COLO829 (cell line): ENCODE measurements around the gene GRIFIN.
A peak's percentile ranks its signal among the peaks of the same experiment; 100 is the strongest.

Source experiments
- DNase-seq: peaks from one replicate; pipeline ENCODE4 v3.0.0; 2012; ENCODE audit warnings: low spot score

The GRIFIN gene

DNA sequence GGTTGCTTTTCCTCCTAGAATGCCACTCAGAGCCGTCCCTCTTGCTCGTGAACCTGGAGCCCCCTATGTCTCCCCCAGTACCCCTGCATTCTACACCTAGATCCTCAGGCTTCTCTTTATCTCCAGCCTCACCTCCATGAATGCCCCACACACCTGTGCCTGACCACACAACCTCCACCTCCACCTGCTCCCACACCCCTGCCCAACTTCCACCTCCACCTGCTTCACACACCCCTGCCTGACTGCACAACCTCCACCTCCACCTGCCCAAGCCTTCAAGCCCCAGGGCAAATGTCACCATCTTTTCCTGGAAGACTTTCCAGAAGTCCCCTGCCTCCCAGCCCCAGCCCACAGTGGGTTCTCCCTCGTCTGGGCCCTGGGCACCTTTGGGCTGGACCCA, 36.5 kb upstream of the GRIFIN start:
- DNase-seq, result no peak

DNA sequence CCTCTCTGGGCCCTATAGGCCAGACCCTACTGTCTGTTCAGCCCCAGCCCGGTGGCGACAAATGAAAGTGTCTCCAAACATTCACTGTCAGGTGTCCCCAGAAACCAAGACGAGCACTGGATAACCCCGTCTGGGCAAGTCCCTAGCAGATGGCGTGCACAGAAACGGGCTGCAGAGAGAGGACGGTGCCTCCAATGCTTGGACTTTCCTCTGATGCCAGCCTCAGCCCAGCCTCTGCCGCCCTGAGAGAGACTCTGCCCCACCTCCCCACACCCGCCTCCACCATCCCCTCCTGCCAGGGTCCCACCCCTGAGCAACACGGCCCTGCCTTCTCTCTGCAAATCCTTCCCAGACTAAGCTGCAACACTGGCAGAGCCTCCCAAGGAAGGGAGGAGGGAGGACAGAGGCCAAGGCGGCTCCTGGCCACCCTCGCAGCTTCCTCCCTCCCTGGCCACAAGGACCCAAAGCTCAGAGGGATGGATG, 36.0 kb upstream of the GRIFIN start:
- no peak for DNase-seq

DNA sequence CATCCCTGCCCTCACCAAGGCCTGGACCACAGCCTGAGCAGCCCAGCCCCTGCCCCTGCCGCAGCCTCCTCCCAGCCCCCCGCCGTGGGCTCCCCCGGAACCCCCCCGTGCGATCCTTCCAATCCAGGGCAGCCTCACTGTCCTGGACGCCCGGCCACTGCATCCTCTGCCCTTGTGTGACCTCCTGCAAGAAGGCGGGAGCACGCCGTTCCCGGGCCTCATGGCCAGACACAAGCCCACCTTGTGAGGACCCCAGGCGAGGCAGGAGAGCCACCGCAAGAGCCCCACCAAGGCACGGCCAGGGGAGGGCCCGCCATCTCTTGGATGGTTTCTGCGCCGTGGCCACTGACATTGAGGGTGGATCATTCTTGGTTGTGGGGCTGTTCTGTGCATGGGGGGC, 35.6 kb upstream of the GRIFIN start:
- DNase-seq, result no peak

DNA sequence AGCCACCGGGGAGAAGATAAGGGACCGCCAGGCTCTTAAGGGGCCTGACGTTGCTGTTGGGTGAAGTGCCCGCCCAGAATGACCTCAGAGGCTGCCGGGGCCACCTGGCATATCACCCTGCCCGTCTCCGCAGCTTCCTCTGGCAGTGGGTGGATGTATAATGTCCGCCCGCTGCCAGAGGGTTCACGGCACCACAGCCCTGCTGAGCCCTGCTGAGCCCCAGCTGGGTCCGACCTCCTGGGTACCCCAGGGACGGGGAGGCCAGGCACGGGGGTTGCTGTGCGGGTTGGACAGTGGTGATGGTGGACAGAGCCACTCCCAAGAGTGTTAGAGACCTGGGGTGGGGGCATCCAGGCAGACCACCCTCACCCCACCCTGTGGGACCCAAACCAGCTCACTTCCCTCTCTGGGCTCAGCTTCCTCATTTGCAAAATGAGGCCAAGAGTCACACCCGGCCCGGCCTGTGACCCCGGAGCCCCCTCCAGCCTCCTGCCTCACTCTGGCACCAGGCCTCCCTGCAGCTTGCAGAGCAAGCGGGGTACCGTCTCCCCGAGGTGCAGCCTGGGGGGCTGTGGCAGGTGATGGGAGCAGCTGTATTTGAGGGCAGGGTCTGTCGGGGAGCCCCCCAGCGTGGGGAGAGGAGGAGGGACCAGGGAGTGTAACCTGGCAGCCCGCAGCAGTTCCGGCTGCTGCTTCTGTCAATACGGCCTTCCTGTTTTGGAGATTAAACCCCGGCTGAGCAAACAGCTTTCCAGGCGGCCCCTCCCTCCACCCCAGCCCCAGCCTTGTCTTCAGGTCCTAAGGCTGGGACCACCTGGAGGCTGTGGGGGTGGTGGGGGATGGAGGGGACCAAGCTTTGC, 34.9 kb upstream of the GRIFIN start:
- no peak for DNase-seq

DNA sequence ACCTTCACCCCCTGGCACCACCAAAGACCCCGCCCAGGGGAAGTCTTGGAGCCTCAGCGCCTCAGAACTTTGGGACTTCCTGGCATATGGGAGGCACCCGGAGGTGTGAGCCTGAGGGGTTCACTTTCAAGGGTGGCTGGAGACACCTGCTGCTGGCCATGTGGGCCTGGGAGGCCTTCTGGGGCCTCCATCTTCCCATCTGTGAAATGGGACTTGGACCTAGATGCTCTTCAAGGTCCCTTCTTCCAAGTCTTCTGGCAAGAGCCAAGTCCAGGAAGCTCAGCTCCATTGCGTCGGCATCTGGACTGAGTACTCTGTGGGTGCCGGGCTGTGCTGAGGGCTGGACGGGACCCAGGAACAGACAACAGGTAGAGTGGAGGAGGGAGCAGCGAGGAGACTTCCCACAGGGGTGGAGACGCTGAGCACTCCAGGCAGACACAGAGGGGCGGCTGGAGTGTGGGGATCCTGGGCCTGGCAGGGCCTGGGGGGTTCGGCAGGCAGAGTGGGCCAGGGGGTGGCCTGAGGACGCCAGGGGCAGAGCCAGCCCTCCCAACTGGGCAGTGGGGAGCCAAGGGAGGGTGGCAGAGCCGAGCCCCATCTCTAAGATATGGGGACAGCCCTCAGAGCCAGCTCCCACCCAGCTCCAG, 34.1 kb upstream of the GRIFIN start:
- no peak for DNase-seq

DNA sequence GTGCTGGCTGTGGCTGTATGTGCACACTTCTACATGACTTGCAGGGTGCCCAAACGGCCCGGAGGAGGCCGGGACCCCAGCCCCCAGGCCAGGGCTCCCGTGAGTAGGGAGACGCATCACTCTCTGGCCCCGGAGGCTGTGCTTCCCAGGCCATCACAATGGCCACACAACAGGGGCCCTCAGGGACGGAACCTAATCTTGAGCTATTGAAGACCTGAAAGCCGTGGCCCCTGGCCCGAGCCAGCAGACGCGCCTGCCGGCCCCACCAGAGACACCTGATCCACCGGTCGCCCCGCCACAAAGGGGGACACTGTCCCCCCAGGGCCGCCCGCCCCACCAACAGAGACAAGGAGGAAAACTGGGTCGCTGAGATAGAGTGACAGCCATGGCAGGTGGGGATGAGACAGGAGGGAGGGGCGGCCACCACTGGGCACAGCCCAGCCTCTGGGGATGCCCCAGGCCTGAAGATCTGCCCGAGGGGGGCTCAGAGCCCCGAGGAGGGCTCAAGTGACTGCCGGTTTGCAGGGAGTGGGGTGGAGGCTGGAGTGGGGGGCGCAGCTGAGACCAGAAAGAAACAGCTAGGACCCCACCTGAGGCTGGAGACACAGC, 33.2 kb upstream of the GRIFIN start:
- DNase-seq, result no peak

DNA sequence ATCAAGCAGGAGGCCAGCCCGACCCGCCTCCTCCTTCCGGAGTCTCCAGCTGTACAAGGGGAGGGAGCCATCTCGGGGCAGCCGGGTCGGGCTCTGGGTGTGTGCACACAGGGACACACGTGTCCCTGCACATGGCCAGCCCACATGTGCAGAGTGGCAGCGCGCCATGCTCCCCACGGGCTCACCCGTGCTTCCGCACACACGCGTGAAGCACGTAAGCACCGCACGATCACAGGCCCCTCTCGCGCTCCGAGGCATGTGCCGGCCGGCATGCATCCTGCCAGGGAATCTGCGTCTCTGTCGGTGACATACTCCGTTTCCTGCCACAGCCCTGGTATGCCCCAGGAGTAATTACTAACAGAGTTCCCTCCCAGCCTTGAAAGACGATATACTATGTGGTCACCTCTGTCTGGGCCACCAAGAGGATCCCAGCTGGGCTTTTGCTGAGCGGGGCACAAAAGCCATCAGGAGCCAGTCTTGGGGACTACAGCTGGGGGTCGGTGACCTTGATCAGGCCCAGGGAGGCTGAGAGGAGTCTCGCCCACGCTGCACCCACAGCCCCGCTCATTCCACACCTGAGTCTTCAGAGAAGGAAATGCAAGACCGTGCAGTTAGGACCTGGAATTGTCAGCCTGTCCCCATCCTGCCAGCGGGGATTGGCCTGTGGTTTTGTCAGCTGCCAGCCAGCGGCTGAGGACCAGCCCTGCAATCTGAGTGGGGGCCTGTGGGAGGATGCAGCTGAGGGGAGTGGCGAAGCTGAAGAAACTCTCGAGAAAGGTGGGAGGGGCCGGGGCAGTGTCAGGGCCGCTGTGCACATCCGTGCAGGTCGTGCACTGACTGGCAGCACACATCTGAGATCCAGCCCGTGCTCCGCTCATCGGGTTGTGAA, 32.4 kb upstream of the GRIFIN start:
- DNase-seq, result no peak

DNA sequence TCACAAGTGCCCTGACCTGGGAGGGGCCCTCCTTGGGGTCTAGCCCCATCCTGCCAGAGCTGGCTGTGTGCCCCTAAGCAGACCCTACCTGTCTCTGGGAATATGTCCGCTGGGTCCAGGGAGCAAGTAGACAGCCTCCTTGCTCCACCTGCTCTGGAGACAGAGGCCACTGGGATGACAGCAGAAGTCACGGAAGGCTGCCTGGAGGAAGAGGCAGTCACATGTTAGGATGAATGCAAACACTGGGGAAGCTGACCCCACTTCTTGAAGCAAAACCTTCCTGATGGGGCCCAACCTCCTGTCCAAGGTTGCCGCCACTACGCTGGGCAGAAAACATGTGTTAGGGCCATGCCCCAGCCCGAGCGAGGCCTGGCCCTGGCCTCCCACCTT, 31.7 kb upstream of the GRIFIN start:
- DNase-seq, result no peak

DNA sequence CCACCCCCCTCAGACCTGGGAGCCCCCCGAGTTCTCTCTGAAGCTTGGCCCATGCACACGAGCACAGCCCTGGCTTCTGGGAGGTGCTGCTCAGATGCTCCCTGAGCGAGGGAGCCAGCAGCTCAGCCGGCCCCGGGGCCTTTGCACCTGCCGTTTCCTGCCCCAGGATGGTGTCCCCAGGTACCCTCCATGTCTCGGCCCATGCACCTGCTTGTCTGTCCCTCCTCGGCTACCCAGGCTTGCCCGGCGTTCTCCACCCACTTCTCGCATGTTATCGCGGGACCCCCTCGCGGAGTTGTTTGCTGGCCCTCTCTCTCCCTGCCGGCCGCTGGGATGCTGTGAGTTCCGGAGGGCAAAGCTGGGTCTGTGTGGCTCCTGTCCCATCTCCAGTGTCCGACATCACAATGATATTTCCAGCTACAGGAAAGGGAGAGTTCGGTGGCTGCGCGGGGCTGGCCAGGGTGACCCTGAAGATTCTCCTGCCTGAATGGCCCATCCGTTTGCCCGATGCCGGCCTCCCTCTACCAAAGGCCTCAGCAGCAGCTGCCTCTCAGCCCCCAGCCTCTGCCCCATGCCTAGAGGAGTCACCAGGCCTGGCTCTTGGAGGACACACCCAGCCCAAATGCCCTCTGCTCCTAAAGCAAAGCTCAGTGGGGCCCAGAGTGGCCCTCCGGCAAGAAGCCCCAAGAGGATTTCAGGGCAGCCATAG, 31.2 kb upstream of the GRIFIN start:
- DNase-seq, result no peak

DNA sequence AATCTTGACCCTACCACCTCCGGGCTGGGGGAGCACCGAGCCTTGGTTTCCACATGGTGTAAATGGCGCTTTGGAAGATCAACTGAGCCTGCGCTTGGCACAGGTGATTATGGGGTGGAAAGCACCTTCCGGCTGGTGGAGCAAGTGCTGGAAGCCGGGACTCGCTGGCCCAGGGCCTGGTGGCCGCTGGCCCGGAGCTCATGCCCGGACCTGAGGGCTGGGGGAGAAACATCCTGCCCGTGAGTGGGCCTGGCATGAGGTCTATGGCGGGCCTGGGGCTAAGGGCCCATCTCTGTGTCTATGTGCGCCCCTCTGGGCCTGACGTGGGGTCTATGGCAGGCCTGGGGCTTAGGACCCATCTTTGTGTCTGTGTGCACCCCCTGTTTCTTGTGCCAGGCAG, 29.2 kb upstream of the GRIFIN start:
- DNase-seq, result no peak

DNA sequence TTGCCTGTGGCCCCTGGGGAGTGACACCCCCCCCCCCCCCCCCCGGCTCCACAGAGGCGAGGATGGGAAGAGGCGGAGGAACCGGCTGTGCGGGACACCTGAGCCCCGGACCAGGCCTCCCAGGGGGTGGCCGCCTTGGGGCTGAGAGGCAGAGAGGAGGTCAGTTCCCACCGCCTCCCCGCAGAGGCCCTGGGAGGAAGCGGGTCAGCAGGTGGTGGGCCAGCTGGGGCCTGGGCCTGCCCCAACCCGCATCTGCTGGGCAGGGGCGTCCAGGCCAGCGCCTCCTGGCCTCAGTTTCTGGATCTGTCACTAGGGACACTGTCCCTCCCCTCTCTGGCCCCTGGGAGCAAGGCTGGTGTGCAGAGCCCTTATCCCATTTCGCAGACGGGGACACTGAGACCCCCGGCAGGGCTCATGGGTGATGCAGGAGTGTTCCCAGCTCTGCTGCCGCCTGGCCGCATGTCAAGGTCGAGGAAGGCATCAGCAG, 28.7 kb upstream of the GRIFIN start:
- DNase-seq, result no peak

DNA sequence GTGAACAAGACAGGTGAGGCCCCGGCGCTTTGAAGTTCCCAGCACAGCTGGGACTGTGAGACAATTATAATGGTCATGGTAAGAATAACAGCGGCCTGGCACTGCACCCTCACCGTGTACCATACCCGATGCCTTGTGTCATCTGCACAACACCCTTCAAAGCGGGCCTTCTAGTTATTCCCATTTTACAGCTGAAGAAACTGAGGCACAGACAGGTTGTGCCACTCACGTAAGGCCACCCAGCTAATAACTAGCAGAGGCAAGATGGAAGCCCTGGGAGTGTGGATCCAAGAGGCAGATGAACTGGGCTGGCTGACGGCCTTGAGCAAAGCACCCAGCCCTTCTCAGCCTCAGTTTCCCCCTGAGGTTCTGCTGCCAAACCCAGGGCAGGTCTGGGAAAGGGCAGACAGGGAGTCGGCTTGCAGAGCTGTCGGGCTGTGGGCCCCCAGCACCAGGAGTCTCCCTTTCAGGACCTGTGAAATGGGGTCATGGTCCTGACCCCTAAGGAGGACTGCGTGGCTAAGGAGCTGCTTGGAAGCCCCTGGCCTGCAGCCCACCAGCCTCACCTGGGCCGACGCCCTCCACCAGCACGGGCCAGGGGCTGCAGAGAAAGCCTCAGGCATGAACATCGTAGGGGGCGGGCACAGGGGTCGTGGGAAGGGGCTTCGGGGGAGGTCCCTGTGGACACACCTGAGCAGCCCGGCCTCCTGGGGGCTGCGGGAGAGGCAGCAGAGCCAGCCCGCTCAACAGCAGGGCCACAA, 28.1 kb upstream of the GRIFIN start:
- no peak for DNase-seq

DNA sequence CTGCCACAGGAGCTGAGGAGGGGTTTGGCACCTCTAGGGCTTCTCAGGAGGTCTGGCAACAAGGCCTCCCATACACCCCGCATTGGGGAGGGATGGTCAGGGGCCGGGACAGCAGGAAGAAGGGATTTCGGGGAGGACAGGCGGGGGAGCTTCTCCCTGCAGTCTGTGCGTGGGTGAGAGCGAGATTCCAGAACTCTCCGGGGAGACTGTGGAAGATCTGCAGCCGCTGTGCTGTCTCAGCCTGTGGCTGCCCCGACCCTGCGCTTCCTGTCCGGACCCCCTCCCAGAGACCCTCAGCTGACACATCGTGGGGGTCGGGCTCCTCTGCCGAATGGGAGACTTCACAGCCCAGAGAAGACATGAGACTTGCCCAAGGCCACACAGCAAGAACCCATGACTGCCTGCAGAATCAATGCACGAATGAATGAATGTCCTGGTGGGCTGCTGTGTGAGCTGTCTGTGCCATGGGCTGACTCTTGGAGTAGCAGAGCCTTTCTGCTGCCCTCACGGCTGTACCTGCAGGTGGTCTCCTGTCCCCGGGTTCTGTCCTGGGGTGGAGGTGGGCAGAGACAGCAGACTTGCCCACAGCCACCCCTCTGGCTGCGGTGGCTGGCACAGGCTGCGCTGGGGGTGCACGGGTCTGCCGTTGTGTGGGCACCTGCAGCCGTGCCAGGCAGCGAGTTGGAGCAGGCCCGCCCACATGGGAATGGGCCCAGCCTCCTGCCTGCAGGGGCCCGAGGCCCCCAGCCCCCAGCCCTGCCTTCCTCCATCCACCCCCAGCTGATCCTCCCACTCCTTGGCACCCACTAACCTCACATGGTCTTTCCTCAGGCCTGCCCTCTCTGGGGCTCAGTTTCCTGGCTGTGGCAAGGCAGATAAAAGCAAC, 27.1 kb upstream of the GRIFIN start:
- DNase-seq, result peak; percentile 56

DNA sequence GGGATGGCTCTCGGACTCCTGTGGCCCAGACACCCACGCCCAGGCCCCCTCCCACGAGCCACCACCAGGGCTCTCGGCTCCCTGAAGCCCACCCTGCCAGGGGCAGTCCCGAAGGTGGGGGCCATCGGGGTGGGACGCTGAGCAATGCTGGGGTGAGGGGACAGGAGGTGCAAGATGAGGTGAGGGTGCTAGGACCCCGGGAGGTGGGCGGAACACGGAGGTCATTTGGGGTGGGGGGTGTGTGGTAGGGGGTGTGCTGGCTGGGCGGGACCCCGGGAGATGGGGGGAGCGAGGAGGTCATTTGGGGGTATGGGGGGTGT, 26.4 kb upstream of the GRIFIN start:
- DNase-seq, result no peak

DNA sequence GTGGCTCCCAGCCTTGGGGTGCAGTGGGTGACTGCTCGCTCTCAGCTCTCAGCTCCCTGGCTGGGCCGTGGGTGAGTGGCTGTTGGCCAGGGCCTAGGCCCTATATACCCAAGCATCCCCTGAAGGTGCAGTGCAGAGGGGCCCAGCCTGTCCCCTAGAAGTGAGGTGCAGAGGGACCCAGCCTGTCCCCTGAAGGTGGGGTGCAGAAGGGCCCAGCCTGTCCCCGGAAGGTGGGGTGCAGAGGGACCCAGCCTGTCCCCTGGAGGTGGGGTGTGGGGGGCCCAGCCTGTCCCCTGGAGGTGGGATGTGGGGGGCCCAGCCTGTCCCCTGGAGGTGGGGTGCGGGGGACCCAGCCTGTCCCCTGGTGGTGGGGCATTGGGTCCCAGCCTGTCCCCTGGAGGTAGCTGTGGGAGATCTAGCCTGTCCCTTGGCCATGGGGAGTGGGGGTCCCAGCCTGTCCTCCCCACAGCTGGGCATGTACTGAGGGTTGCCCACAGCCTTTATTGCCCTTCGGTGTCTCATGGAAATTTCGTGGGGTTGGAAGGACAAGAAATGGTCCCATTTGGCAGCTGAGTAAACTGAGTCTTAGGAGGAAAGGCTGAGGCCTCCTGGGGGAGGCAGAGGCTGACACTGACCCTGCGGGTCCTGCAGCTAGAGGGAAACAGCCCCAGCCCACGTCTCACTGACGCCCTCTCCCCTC, 25.9 kb upstream of the GRIFIN start:
- DNase-seq, result no peak

DNA sequence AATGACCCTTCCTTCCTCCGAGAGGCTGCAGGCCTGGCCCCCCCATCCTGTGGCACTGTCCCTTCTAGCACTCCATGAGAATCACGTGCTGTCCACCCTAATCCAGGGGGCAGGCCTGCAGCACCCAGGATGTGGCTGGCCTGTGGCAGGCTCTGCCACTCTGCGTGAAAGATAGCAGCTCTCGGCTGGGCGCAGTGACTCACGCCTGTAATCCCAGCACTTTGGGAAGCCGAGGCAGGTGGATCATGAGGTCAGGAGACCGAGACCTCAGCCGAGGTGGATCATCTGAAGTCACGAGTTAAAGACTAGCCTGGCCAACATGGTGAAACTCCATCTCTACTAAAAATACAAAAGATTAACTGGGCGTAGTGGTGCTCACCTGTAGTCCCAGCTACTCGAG, 24.5 kb upstream of the GRIFIN start:
- no peak for DNase-seq

DNA sequence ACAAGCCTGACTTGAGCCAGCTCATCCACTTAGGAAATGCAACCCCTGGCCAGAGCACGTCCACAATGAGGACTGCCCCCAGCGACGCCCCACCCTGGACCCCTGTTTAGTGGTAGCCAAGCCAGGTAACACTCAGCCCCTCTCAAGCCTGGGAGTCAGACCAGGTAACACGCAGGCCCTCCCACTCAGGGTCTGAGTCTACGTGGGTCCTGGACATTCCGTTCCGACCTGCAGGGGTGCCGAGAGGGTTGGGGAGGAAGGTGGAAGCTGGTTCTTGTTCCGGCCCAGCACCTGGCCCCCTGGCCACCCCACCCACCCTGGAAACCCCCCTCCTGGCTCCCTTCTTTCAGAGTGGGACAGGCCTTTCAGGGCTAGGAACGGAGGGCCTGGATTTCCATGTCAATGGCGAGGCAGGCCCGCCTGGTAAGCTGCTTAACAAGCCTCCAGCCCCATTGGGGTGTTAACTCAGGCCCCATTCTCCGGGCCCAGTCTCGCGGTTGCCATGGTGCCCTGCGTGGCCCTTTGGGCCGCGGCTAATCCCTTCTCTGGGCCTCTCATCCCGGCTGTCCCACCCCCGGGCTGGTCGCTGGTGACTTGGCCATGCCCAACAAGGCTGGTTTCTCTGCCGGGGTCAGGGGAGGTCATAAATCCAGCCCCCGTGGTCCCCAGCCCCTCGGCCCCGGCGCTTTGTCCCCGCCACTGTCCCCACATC, 23.7 kb upstream of the GRIFIN start:
- no peak for DNase-seq

DNA sequence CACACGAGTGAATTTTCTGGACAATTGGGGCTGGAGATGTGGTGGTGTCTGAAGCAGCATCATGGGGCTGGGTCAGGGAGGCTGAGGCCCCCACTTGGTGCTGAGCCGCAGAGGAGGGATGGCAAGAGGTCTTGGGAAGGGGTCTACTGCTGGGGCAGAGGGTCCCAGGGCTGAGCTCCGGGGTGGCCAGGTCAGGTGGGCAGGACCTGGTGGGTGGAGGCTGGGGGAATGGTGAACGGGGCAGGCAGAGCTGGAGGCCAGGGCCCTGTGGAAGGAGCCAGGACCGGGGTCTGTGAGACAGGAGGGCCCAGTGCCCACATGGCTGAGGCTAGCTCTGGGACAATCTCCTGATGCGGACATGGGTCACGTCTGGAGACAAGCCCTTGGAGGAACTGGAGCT, 23.0 kb upstream of the GRIFIN start:
- DNase-seq, result no peak

DNA sequence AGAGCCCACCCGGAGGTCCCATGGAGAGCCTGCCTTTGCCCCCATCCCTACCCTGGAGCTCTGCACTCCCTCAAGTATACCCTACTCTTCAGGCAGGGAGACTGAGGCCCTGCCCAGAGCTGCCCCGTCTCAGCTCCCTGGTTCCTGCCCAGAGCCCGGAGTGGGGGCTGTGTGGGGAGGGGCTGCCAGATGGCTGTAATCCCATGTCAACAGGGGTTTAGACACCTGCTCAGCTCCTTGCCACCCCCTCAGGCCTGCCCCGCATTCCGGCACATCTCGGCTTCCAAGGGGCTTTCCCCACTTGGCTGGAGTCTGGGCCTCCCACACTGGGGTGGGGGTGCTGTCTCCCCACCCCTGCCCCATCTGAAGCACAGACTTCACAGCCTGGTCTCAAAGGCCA, 22.5 kb upstream of the GRIFIN start:
- no peak for DNase-seq
